Ovary (tissue), 3 donors: Measurements from ENCODE around the gene NDST4.

ENCODE experiments used
- POLR2A ChIP-seq: fragments of 450-650 bp; IDR thresholded peaks from one replicate; pipeline ENCODE4 v1.6.1; 2017; ENCODE audit warnings: antibody characterized with exemption, mild to moderate bottlenecking, moderate library complexity
- TF ChIP-seq, protein P1 (sequence below), 3 donors: fragments of 450-650 bp in 2 of 3; fragments of 200-600 bp in 1 of 3; IDR thresholded peaks; one replicate each; pipeline versions ENCODE4 v1.5.1 to v1.8.0; 2016 to 2022; ENCODE audit warnings: antibody characterized with exemption in 3 of 3, mild to moderate bottlenecking in 1 of 3
- donor health status: DM: no; HTN: no; CAD: no.

DNA sequence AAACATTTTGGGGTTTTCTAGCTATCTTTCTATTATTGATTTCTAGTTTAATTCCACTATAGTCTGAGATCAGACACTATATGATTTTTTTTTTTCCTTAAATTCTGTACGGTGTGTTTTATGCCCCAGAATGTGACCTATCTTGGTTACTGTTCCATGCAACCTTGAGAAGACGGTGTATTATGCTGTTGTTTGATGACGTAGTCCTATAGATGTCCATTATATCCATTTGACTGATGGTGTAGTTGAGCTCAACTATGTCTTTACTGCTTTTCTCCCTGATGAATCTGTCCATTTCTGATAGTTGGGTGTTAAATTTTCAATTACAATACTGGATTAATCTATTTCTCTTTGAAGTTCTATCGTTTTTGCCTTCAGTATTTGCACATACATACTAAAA lies 212.5 kb downstream of the NDST4 start:
- TF ChIP-seq, protein P1, sequence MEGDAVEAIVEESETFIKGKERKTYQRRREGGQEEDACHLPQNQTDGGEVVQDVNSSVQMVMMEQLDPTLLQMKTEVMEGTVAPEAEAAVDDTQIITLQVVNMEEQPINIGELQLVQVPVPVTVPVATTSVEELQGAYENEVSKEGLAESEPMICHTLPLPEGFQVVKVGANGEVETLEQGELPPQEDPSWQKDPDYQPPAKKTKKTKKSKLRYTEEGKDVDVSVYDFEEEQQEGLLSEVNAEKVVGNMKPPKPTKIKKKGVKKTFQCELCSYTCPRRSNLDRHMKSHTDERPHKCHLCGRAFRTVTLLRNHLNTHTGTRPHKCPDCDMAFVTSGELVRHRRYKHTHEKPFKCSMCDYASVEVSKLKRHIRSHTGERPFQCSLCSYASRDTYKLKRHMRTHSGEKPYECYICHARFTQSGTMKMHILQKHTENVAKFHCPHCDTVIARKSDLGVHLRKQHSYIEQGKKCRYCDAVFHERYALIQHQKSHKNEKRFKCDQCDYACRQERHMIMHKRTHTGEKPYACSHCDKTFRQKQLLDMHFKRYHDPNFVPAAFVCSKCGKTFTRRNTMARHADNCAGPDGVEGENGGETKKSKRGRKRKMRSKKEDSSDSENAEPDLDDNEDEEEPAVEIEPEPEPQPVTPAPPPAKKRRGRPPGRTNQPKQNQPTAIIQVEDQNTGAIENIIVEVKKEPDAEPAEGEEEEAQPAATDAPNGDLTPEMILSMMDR (IDR thresholded peaks at IDR 0.05): no peak
- TF ChIP-seq POLR2A: no peak
